ENCODE measurements around the gene NFKB2.

DNA sequence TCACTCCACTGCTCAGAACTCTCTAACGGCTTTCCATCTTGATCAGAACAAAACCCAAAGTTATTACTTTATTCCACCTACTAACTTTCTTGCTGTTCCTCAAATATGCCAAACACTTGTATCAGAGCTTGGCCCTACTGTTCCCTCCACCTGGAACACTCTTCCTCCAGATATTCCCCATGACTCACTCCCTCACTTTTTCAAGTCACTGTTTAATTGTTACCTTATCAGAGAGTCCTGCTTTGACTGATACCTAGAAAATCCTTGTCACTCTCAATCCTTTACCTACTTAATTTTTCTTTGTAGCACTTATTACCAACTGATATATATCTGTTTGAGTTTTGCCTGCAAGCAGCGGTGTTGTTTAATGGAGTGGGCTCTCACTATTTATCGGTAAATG lies 5.6 kb upstream of the NFKB2 start:
- TF ChIP-seq, protein P1, sequence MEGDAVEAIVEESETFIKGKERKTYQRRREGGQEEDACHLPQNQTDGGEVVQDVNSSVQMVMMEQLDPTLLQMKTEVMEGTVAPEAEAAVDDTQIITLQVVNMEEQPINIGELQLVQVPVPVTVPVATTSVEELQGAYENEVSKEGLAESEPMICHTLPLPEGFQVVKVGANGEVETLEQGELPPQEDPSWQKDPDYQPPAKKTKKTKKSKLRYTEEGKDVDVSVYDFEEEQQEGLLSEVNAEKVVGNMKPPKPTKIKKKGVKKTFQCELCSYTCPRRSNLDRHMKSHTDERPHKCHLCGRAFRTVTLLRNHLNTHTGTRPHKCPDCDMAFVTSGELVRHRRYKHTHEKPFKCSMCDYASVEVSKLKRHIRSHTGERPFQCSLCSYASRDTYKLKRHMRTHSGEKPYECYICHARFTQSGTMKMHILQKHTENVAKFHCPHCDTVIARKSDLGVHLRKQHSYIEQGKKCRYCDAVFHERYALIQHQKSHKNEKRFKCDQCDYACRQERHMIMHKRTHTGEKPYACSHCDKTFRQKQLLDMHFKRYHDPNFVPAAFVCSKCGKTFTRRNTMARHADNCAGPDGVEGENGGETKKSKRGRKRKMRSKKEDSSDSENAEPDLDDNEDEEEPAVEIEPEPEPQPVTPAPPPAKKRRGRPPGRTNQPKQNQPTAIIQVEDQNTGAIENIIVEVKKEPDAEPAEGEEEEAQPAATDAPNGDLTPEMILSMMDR (IDR thresholded peaks at IDR 0.05) = no peak
- TF ChIP-seq EZH2 (IDR thresholded peaks at IDR 0.05) = no peak
- TF ChIP-seq EZH2phosphoT487 (IDR thresholded peaks at IDR 0.05) = no peak
